B cell (primary cell): Measurements from ENCODE around the gene CDC42. TPM values are rescaled to one million over a fixed set of nuclear protein-coding genes. Genes with fewer than 3 reads are reported as not detected.
A peak's percentile ranks its signal among the peaks of the same experiment; 100 is the strongest.

Experiments used
- ATAC-seq: fragments of 200-7000 bp; cut with Tn5 transposase; one replicate; pipeline ENCODE4 v1.10.0; 2021; ENCODE audit warnings: low read depth, mild to moderate bottlenecking, moderate number of reproducible peaks, moderate library complexity
- CTCF ChIA-PET: fragments of 350-600 bp; sonication (Branson Sonifier 250); formaldehyde crosslinking; loops from one replicate; lab custom pipeline; 2021; ENCODE audit warnings: antibody characterized with exemption, inconsistent platforms; lab: Charles Lee
- POLR2A ChIA-PET: fragments of 350-600 bp; sonication (Branson Sonifier 250); formaldehyde crosslinking; loops from one replicate; lab custom pipeline; 2021; ENCODE audit warnings: antibody characterized with exemption; lab: Charles Lee
- DNase-seq: peaks from one replicate; pipeline ENCODE4 v3.0.0; 2013
- H2AFZ ChIP-seq: 2 replicates; pipeline ENCODE4 v1.6.1; 2012; ENCODE audit warnings: mild to moderate bottlenecking, low read depth, low read length; ENCODE audit not compliant: insufficient read depth, poor library complexity, severe bottlenecking
- H3K27ac ChIP-seq, 2 donors: 1 replicate in 1 of 2; 2 replicates in 1 of 2; pipeline ENCODE4 v1.5.1; 2012 to 2013; ENCODE audit warnings: low read length in 2 of 2, mild to moderate bottlenecking in 2 of 2, moderate library complexity in 1 of 2
- H3K27me3 ChIP-seq, 4 experiments: fragments of 200-600 bp in 1 of 4; sonication (generic) in 1 of 4; replicated peaks in 1 of 4; 1 replicate in 2 of 4; 2 replicates in 2 of 4; pipeline versions ENCODE4 v1.6.1 to v1.7.0; 2013 to 2016; ENCODE audit warnings: low read length in 3 of 4, mild to moderate bottlenecking in 2 of 4, mixed read lengths in 1 of 4, moderate library complexity in 1 of 4; ENCODE audit not compliant: insufficient read depth in 4 of 4, control insufficient read depth in 3 of 4; ENCODE audit errors: control extremely low read depth in 1 of 4
- H3K36me3 ChIP-seq, 2 experiments: replicated peaks in 1 of 2; 1 replicate in 1 of 2; 2 replicates in 1 of 2; pipeline versions ENCODE4 v1.6.1 to v1.7.1; 2013; ENCODE audit warnings: low read length in 1 of 2; ENCODE audit not compliant: insufficient read depth in 2 of 2, control insufficient read depth in 1 of 2; ENCODE audit errors: control extremely low read depth in 1 of 2, extremely low read depth in 1 of 2
- H3K4me1 ChIP-seq, 2 donors: fragments of 200-600 bp in 1 of 2; sonication (generic) in 1 of 2; 1 replicate in 1 of 2; 2 replicates in 1 of 2; pipeline versions ENCODE4 v1.5.1 to v1.6.1; 2013 to 2017; ENCODE audit warnings: low read length in 2 of 2; ENCODE audit not compliant: control insufficient read depth in 2 of 2, insufficient read depth in 2 of 2
- H3K4me2 ChIP-seq: replicated peaks from 2 replicates; pipeline ENCODE3; 2012; ENCODE audit warnings: mild to moderate bottlenecking, low read depth, low read length; ENCODE audit not compliant: poor library complexity, severe bottlenecking
- H3K4me3 ChIP-seq, 5 experiments: fragments of 200-600 bp in 1 of 5; sonication (generic) in 1 of 5; 1 replicate in 3 of 5; 2 replicates in 2 of 5; pipeline versions ENCODE4 v1.5.1 to v1.7.0; 2011 to 2016; ENCODE audit warnings: low read length in 4 of 5, mild to moderate bottlenecking in 4 of 5, low read depth in 2 of 5, control low read depth in 1 of 5, moderate library complexity in 1 of 5; ENCODE audit not compliant: insufficient read depth in 1 of 5; ENCODE audit errors: control extremely low read depth in 1 of 5, extremely low read depth in 1 of 5
- H3K79me2 ChIP-seq: fragments of 200-600 bp; sonication (generic); one replicate; pipeline ENCODE4 v1.6.0; 2016; ENCODE audit warnings: low read length; ENCODE audit not compliant: control insufficient read depth, insufficient read depth
- H3K9ac ChIP-seq: fragments of 200-600 bp; sonication (generic); 2 replicates; pipeline ENCODE4 v1.6.1; 2017; ENCODE audit warnings: mild to moderate bottlenecking, low read length, moderate library complexity
- H3K9me3 ChIP-seq, 3 donors: one replicate each; pipeline versions ENCODE4 v1.6.1 to v1.7.1; 2013; ENCODE audit warnings: low read length in 2 of 3; ENCODE audit not compliant: control insufficient read depth in 2 of 3, insufficient read depth in 1 of 3; ENCODE audit errors: control extremely low read depth in 1 of 3
- H4K20me1 ChIP-seq: 2 replicates; pipeline ENCODE4 v1.6.0; 2012; ENCODE audit warnings: mild to moderate bottlenecking, low read length; ENCODE audit not compliant: insufficient read depth, control insufficient read depth, poor library complexity, severe bottlenecking
- H3K27ac Mint-ChIP-seq: one replicate; pipeline ENCODE4 v1.8.0; 2021; ENCODE audit warnings: mixed read lengths
- H3K27me3 Mint-ChIP-seq: one replicate; pipeline ENCODE4 v1.8.0; 2021; ENCODE audit warnings: mixed read lengths
- H3K4me1 Mint-ChIP-seq: one replicate; pipeline ENCODE4 v1.8.0; 2021; ENCODE audit warnings: mixed read lengths
- H3K4me3 Mint-ChIP-seq: one replicate; pipeline ENCODE4 v1.8.0; 2021; ENCODE audit warnings: mixed read lengths
- H3K9me3 Mint-ChIP-seq: one replicate; pipeline ENCODE4 v1.8.0; 2022; ENCODE audit warnings: mixed read lengths; ENCODE audit not compliant: insufficient read depth
- EZH2 ChIP-seq: IDR thresholded peaks from 2 replicates; pipeline ENCODE4 v1.6.1; 2012; ENCODE audit warnings: borderline replicate concordance, low read depth, mild to moderate bottlenecking, moderate library complexity, low read length; ENCODE audit not compliant: insufficient read depth, poor library complexity, severe bottlenecking
- WGBS: methylation state at CpG from one replicate; pipeline ENCODE4 v1.1.5; 2013; ENCODE audit warnings: missing lambda C conversion rate; ENCODE audit not compliant: insufficient coverage; 5-methylcytosine and 5-hydroxymethylcytosine counted together
- intact Hi-C: fragments of 100-400 bp; cut with micrococcal nuclease; formaldehyde crosslinking; loops from one replicate; pipeline ENCODE4 v1.10.0; 2022
- polyA plus RNA-seq: library from polyadenylated mRNA; depleted of rRNA; stranded (reverse); fragments of >200 nt; gene quantifications from 2 replicates; pipeline ENCODE4 v1.2.3, GENCODE V29; 2012
- total RNA-seq, 2 donors: library from RNA; stranded (reverse); fragments of 120-200 nt in 1 of 2; gene quantifications; 1 replicate in 1 of 2; 2 replicates in 1 of 2; pipeline versions ENCODE4 v1.2.3 to v1.2.4, GENCODE V29; 2013 to 2022
- TF ChIP-seq, protein P1 (sequence below): fragments of 200-600 bp; IDR thresholded peaks from one replicate; pipeline ENCODE4 v1.8.0; 2022; ENCODE audit warnings: antibody characterized with exemption, mild to moderate bottlenecking

CDC42 gene
- total and polyA plus RNA-seq, 2 donors (not counting 1 experiment from before 2014, with no cell fraction given) = 111 to 202 TPM

- H3K27ac ChIP-seq = no peak overlapping the region
- 95% methylated on average over 3 of the region's 7 CpGs for WGBS
- H3K9ac ChIP-seq = no peak overlapping the region
- Mint-ChIP-seq H3K27me3 (no peaks in the 10 kb centered on the region), H3K27ac (peak overlapping the region; percentile 81), H3K9me3 (no peaks in the 10 kb centered on the region), H3K4me1 (peaks cover 34% of the 10 kb centered on the region), H3K4me3 (no peak overlapping the region)
- H2AFZ ChIP-seq = peak overlapping the region; percentile 41
- TF ChIP-seq EZH2 = no peak
- TF ChIP-seq, protein P1, sequence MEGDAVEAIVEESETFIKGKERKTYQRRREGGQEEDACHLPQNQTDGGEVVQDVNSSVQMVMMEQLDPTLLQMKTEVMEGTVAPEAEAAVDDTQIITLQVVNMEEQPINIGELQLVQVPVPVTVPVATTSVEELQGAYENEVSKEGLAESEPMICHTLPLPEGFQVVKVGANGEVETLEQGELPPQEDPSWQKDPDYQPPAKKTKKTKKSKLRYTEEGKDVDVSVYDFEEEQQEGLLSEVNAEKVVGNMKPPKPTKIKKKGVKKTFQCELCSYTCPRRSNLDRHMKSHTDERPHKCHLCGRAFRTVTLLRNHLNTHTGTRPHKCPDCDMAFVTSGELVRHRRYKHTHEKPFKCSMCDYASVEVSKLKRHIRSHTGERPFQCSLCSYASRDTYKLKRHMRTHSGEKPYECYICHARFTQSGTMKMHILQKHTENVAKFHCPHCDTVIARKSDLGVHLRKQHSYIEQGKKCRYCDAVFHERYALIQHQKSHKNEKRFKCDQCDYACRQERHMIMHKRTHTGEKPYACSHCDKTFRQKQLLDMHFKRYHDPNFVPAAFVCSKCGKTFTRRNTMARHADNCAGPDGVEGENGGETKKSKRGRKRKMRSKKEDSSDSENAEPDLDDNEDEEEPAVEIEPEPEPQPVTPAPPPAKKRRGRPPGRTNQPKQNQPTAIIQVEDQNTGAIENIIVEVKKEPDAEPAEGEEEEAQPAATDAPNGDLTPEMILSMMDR = no peak
- H4K20me1 ChIP-seq = no peaks in the 10 kb centered on the region
- no peak overlapping the region for H3K4me3 ChIP-seq
- peaks cover 34 to 50% of the 10 kb centered on the region in 2 donors for H3K4me1 ChIP-seq
- intact Hi-C loops = no loop called here
- peaks cover 21% of the 10 kb centered on the region for H3K79me2 ChIP-seq
- ChIA-PET POLR2A (interaction anchor here (0.7 to 4.3 kb wide), 3 partner anchors 13 to 22 kb away, joined by 5 to 32 read pairs (median 6); partner anchors contain the start of gene CDC42), CTCF (interaction anchor here (1.5 to 4.9 kb wide), 3 partner anchors 10 to 15 kb away, joined by 5 to 61 read pairs (median 37); partner anchors contain the start of gene CDC42)
- H3K27me3 ChIP-seq = no peaks in the 10 kb centered on the region
- ATAC-seq (no peak), DNase-seq (no peak)
- no peak overlapping the region for H3K4me2 ChIP-seq
- H3K9me3 ChIP-seq = peaks cover 0 to 6% (median 5%) of the 10 kb centered on the region in 3 donors
- H3K36me3 ChIP-seq = no peaks in the 10 kb centered on the region
Measured at GRCh38 chr1:22037520-22037919, 15.0 kb upstream of the CDC42 start.

DNA sequence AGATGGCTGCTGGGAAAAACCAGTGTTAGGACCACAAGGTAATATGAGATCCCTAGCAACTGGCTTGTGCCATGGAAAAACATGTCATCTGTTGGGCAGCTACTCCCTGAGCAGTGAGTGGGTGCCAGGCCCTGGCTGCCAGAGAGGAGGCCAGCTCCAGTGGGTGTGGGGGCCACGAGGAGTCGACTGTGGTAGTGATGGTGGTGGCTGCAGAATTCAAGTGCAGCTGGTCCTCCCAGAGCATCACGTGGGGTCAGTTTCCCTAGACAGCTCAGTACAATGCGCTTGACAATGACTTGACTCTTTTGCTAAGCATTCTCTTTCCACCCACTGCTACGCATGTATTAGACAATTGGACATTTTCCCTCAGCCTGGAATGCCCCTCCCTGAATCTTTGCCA is 14.5 kb upstream of the CDC42 start:
- no peaks in the 10 kb centered on the region for H3K9me3 Mint-ChIP-seq
- H3K9ac ChIP-seq = no peak overlapping the region
- TF ChIP-seq, protein P1 = no peak
- TF ChIP-seq EZH2 = no peak
- no peak overlapping the region for H3K4me3 ChIP-seq
- no peak overlapping the region for H3K4me2 ChIP-seq
- H3K4me1 ChIP-seq = peaks cover 39 to 55% of the 10 kb centered on the region in 2 donors
- H4K20me1 ChIP-seq = no peaks in the 10 kb centered on the region
- no peak for ATAC-seq
- H3K4me1 Mint-ChIP-seq = peaks cover 35% of the 10 kb centered on the region
- DNase-seq = no peak
- CTCF ChIA-PET = interaction anchor here (1.5 to 4.9 kb wide), 3 partner anchors 10 to 15 kb away, joined by 5 to 61 read pairs (median 37); partner anchors contain the start of gene CDC42
- POLR2A ChIA-PET = interaction anchor here (0.8 to 4.3 kb wide), 3 partner anchors 13 to 67 kb away, joined by 4 to 32 read pairs (median 5); partner anchors contain the start of gene CDC42
- H3K79me2 ChIP-seq = peaks cover 26% of the 10 kb centered on the region
- H2AFZ ChIP-seq = no peak overlapping the region
- no peaks in the 10 kb centered on the region for H3K36me3 ChIP-seq
- H3K9me3 ChIP-seq = peaks cover 0 to 6% (median 6%) of the 10 kb centered on the region in 3 donors
- intact Hi-C loops = no loop called here
- H3K4me3 Mint-ChIP-seq = no peak overlapping the region
- no peak overlapping the region for H3K27ac ChIP-seq
- 100% methylated on average over 2 of the region's 5 CpGs for WGBS
- H3K27ac Mint-ChIP-seq = peak overlapping the region; percentile 81
- H3K27me3 ChIP-seq = no peaks in the 10 kb centered on the region
- H3K27me3 Mint-ChIP-seq = no peaks in the 10 kb centered on the region
